NCI-H2171 treated with DMSO at 0.1 percent for 48 hours (cell line): ENCODE data around the gene ATP5F1B.

ENCODE experiments used
- DNase-seq: peaks from one replicate; lab custom pipeline; 2025; lab: John Stamatoyannopoulos, UW

Gene ATP5F1B

GRCh38 chr12:56616244-56616643 is 29.5 kb downstream of the ATP5F1B start:
- DNase-seq, result no peak

- no peak for DNase-seq
These were observed 31.2 kb downstream of the ATP5F1B start for GRCh38 chr12:56614627-56615026.

GRCh38 chr12:56604355-56604754 is 41.4 kb downstream of the ATP5F1B start:
- DNase-seq, result no peak

DNA sequence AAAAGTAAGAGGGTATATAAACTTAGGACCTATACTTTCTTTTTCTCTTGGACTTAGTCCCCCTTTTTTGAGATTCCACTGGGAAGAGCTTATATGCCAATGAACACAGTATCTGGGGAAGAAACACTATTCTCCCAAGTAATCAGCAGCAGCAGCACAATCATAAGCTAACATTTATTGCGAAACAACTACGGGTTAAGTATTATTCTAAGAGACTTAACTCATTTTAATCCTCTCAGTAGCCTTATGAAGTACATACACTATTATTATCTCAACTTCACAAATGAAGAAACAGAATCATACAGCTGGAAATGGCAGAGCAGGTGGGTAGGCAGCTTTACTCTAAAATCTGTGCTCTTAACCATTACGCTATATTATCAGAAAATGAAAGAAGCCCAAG is 43.5 kb downstream of the ATP5F1B start:
- no peak for DNase-seq

DNA sequence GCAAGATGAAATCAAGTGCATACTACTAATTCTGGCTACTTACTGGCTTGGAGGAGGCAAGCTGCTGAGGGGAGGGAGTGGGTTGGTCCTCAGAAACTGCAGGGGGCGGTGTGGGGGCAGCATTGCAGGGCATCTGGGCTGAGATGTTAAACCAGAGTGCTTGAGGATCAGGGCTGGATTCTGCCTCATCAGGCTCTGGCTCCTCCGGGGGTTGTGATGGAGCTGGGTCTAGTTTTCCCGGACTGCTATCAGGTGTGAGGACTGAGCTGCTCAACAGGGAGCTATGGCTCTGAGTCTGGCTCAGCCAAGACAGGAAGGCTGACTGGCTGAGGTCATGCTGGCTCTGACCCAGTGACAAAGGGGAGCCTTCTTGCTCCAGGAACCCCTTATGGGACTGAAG is 44.3 kb downstream of the ATP5F1B start:
- no peak for DNase-seq

- no peak for DNase-seq
These were observed 45.0 kb downstream of the ATP5F1B start for GRCh38 chr12:56600753-56601152.

DNA sequence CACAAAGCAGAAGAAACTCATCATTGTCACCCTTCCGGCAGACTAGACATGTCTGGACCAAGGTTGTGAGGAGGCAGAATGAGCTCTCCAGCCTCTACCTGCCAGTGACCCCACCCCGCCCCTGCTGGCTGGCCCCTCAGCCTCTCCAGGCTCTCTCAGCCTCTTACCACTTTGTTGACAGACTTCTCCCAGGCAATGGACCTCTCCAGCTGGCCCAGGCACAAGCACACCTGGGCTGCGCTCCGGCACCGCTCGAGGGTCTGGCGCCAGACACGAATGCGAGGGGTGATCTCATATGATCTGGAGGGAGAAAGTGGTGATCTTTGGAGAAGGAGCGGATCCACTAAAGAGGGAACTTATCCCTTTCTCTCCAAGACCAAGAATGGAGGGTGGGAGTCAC is 46.0 kb downstream of the ATP5F1B start:
- DNase-seq, result no peak

DNA sequence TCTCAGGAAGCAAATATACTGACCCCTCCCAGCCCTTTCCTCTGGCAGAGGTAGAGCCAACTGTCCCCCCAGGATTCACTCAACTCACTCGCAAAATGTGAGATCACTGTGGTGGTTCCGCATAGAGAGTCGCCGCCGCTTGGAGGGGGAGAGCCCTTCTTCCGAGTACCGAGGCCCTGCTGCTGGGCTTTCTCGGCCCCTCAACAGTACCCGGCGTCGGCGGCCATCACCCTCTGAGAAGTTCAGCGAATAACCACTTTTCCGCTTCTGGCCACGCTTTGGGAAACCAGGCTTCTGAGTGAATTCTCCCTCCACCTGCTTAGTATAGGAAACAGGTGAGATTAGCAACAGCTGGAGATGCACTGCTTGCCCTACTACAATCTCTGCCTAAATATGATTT is 46.7 kb downstream of the ATP5F1B start:
- DNase-seq, result no peak

- no peak for DNase-seq
These were observed 49.0 kb downstream of the ATP5F1B start for GRCh38 chr12:56596815-56597214.

GRCh38 chr12:56593909-56594621 is 51.7 kb downstream of the ATP5F1B start:
- peak; percentile 57 for DNase-seq

- DNase-seq, result no peak
These were observed 53.8 kb downstream of the ATP5F1B start for GRCh38 chr12:56591961-56592360.

DNA sequence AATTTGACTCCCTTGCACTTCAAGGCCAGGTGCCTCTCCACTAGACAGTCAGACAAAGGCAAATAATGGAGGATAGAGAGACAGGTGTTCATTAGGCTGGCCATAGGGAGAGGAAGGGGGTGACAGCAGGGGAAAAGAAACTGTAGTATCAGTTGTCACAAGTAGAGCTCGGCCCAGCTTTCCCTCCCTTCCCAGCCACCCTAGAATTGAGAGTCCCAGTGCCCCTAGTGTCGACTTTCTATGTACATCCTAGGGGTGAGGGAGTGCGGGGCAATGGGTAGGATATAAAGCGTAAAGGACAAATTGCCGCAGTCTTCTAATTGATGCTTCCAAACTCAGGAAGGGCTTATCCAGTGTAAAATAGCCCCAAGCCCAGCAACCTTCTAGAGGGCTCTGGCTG is 54.7 kb downstream of the ATP5F1B start:
- peak; percentile 87 for DNase-seq

DNA sequence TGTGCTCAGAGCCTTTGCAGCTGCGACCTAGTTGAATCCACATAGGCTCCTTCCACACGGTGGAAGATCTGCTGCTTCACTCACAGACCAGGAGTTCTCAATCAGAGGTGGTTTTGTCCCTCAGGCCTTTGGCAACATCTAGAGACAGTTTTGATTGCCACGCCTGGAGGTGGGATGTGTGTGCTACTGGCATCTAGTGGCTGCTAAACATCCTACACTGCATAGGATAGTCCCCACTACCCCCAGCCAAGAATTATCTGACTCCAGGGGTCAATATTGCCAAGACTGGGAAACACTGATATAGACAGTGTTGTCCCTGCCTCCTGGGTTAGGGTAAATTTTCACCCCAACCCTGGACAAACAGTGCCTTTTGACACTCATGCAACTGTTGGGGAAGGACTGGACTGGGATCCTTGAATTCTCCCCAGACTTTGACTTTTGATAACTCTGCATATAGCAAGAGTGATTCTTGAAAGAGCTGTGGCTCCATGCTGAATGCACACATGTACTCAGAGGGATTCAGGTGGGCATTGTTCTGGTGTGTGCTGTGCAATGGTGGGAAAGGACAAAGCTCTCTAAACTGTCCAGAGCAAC is 55.5 kb downstream of the ATP5F1B start:
- DNase-seq, result peak; percentile 19

GRCh38 chr12:56589783-56590182 is 56.0 kb downstream of the ATP5F1B start:
- no peak for DNase-seq
